Tibial artery (tissue), 4 donors: Measurements from ENCODE around the gene GALNTL6.

Source experiments
- DNase-seq, 2 donors: peaks; one replicate each; pipeline ENCODE4 v3.0.0-alpha.2; 2019
- H3K27ac ChIP-seq, 2 donors: fragments of 200-600 bp; sonication (generic) in 1 of 2; 1 replicate in 1 of 2; 2 replicates in 1 of 2; pipeline ENCODE4 v1.5.1; 2018 to 2019; ENCODE audit warnings: mild to moderate bottlenecking in 1 of 2
- H3K27me3 ChIP-seq, 2 donors: fragments of 200-600 bp; sonication (generic) in 1 of 2; one replicate each; pipeline versions ENCODE4 v1.5.1 to v1.6.0; 2016 to 2019
- H3K36me3 ChIP-seq, 3 donors: fragments of 200-600 bp; sonication (generic) in 2 of 3; one replicate each; pipeline ENCODE4 v1.5.1; 2016 to 2019; ENCODE audit warnings: mild to moderate bottlenecking in 2 of 3
- H3K4me1 ChIP-seq, 4 donors: fragments of 200-600 bp; sonication (generic) in 2 of 4; 1 replicate in 3 of 4; 2 replicates in 1 of 4; pipeline ENCODE4 v1.5.1; 2016 to 2019
- H3K4me3 ChIP-seq, 2 donors: fragments of 200-600 bp; sonication (generic) in 1 of 2; 1 replicate in 1 of 2; 2 replicates in 1 of 2; pipeline ENCODE4 v1.5.1; 2018 to 2019; ENCODE audit warnings: mild to moderate bottlenecking in 2 of 2
- H3K9me3 ChIP-seq, 3 donors: fragments of 200-600 bp; sonication (generic) in 1 of 3; one replicate each; pipeline ENCODE4 v1.5.1; 2016 to 2019
- intact Hi-C: fragments of 100-400 bp; cut with DNase I; formaldehyde crosslinking; loops from one replicate; pipeline ENCODE4 v1.15.0; 2023; ENCODE audit warnings: low total_unique reads
- TF ChIP-seq, protein P1 (sequence below), 2 experiments: fragments of 200-600 bp in 1 of 2; fragments of 450-650 bp in 1 of 2; IDR thresholded peaks; one replicate each; pipeline ENCODE4 v1.5.1; 2017 to 2019; ENCODE audit warnings: antibody characterized with exemption in 2 of 2, mild to moderate bottlenecking in 1 of 2, moderate library complexity in 1 of 2

GALNTL6 gene

GRCh38 chr4:172018358-172018757 lies 205.2 kb downstream of the GALNTL6 start:
- no peaks in the 10 kb centered on the region for H3K36me3 ChIP-seq
- no peak overlapping the region for H3K4me3 ChIP-seq
- no peak overlapping the region for H3K27ac ChIP-seq
- TF ChIP-seq, protein P1, sequence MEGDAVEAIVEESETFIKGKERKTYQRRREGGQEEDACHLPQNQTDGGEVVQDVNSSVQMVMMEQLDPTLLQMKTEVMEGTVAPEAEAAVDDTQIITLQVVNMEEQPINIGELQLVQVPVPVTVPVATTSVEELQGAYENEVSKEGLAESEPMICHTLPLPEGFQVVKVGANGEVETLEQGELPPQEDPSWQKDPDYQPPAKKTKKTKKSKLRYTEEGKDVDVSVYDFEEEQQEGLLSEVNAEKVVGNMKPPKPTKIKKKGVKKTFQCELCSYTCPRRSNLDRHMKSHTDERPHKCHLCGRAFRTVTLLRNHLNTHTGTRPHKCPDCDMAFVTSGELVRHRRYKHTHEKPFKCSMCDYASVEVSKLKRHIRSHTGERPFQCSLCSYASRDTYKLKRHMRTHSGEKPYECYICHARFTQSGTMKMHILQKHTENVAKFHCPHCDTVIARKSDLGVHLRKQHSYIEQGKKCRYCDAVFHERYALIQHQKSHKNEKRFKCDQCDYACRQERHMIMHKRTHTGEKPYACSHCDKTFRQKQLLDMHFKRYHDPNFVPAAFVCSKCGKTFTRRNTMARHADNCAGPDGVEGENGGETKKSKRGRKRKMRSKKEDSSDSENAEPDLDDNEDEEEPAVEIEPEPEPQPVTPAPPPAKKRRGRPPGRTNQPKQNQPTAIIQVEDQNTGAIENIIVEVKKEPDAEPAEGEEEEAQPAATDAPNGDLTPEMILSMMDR (IDR thresholded peaks at IDR 0.05): no peak
- no peaks in the 10 kb centered on the region for H3K27me3 ChIP-seq
- H3K9me3 ChIP-seq: no peaks in the 10 kb centered on the region
- DNase-seq: no peak
- H3K4me1 ChIP-seq: no peaks in the 10 kb centered on the region
- intact Hi-C loops: no loop called here

DNA sequence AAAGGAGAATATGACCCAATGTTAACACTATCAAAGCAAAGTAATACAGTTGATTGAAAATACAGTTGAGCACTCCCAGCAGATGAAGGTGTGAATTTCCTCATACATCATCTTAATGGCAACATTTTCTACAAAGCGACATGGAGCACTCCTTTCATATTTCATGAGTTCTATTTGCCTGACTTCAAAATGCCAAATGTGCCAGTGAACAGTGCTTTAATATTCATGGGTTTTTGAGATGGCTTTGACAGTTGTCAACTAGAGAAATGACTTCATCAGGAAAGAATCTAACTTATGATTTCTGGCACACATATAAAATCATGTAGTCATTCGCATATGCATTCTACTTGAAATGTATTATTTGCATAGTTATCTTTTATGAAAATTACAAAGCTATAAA lies 222.4 kb downstream of the GALNTL6 start:
- no peak overlapping the region for H3K4me3 ChIP-seq
- H3K36me3 ChIP-seq: no peaks in the 10 kb centered on the region
- DNase-seq: no peak
- TF ChIP-seq, protein P1 (IDR thresholded peaks at IDR 0.05): no peak
- no peak overlapping the region for H3K27ac ChIP-seq
- no peaks in the 10 kb centered on the region for H3K27me3 ChIP-seq
- intact Hi-C loops: no loop called here
- H3K9me3 ChIP-seq: no peaks in the 10 kb centered on the region
- H3K4me1 ChIP-seq: no peaks in the 10 kb centered on the region

DNA sequence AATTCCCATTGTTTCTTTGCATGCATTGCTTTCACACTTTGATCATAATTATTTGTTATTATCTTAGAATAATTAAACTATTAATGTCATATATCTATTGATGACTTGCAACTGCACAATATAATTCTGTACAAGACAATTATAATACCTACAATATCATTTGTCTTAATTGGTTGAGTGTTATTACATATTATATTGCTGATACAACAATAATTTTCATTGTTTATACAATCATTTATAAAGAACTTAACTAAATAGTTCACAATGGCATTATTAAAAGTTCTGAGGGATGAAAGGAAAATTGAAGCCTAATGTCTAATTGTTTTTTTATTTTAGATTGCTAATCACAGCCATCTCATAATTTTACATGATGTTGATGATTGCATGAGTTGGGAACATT lies 227.6 kb downstream of the GALNTL6 start:
- H3K4me1 ChIP-seq: no peaks in the 10 kb centered on the region
- TF ChIP-seq, protein P1 (IDR thresholded peaks at IDR 0.05): no peak
- no peaks in the 10 kb centered on the region for H3K9me3 ChIP-seq
- no peaks in the 10 kb centered on the region for H3K27me3 ChIP-seq
- no peak overlapping the region for H3K4me3 ChIP-seq
- intact Hi-C loops: no loop called here
- no peaks in the 10 kb centered on the region for H3K36me3 ChIP-seq
- no peak overlapping the region for H3K27ac ChIP-seq
- DNase-seq: no peak

- DNase-seq: no peak
- Histone ChIP-seq H3K4me3 (no peak overlapping the region), H3K4me1 (no peaks in the 10 kb centered on the region), H3K9me3 (no peaks in the 10 kb centered on the region), H3K27ac (no peak overlapping the region), H3K27me3 (no peaks in the 10 kb centered on the region), H3K36me3 (no peaks in the 10 kb centered on the region)
- TF ChIP-seq, protein P1 (IDR thresholded peaks at IDR 0.05): no peak
- intact Hi-C loops: no loop called here
These were observed 229.5 kb downstream of the GALNTL6 start for GRCh38 chr4:172042714-172043114.

DNA sequence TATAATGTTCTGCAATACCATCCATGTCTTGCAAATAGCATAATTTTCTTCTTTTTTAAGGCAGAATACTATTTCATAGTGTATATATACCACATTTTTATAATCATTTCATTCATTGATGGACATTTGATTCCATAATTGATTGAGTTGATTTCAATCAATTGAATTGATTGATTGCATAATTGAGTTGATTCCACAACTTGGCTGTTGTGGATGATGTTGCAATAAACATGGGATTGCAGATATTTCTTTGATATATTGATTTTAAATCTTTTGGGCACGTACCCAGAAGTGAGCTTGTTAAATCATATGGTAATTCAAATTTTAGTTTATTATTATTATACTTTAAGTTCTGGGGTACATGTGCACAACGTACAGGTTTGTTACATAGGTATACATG lies 232.8 kb downstream of the GALNTL6 start:
- Histone ChIP-seq H3K27me3 (no peaks in the 10 kb centered on the region), H3K9me3 (no peaks in the 10 kb centered on the region), H3K4me3 (no peak overlapping the region), H3K27ac (no peak overlapping the region), H3K36me3 (no peaks in the 10 kb centered on the region), H3K4me1 (no peaks in the 10 kb centered on the region)
- TF ChIP-seq, protein P1 (IDR thresholded peaks at IDR 0.05): no peak
- intact Hi-C loops: no loop called here
- no peak for DNase-seq

DNA sequence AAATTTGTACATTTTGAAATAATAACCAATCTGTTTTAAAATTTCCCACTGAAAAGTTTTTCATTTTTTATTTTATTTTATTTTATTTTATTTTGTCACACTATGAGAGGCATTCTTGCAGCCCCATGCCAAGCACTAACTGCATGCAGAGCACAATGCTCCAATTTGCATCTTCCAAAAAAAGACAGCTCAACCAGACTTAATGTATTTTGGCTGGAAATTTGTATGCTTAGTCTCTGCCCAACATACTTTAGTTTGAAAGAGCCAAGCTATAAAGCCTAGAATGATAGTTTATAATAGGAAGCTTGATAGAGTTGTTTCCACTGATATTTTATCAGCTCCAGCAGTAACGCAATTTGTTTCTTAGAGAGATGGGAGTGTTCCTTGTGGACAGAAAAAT lies 235.5 kb downstream of the GALNTL6 start:
- Histone ChIP-seq H3K27ac (no peak overlapping the region), H3K27me3 (no peaks in the 10 kb centered on the region), H3K36me3 (no peaks in the 10 kb centered on the region), H3K4me3 (no peak overlapping the region), H3K9me3 (no peaks in the 10 kb centered on the region), H3K4me1 (no peaks in the 10 kb centered on the region)
- no peak for DNase-seq
- intact Hi-C loops: no loop called here
- TF ChIP-seq, protein P1 (IDR thresholded peaks at IDR 0.05): no peak
